ENCODE data around the gene RGS12. TPM values are rescaled to one million over a fixed set of nuclear protein-coding genes. Genes with fewer than 3 reads are reported as not detected.

The RGS12 gene
- total RNA-seq, 1 donor from 2014 or later = 64.8 TPM

GRCh38 chr4:3307060-3307459, 14.2 kb downstream of the RGS12 start:
- H3K4me1 ChIP-seq = peaks cover 58% of the 10 kb centered on the region
- TF ChIP-seq POLR2AphosphoS5 (IDR thresholded peaks at IDR 0.05; ENCODE audit: insufficient read depth in 1 of 2, low read depth in 1 of 2) (no peak), POLR2A (IDR thresholded peaks at IDR 0.05) (no peak), CTCF (IDR thresholded peaks at IDR 0.05) (no peak)
- H3K27me3 ChIP-seq = no peaks in the 10 kb centered on the region
- no peak overlapping the region for H3K4me3 ChIP-seq
- no peak for DNase-seq (ENCODE audit: extremely low spot score in 2 of 2)
- no peaks in the 10 kb centered on the region for H3K9me3 ChIP-seq
- no peak overlapping the region for H3K27ac ChIP-seq
- intact Hi-C loops (cut with DNase I) = no loop called here
- no peaks in the 10 kb centered on the region for H3K36me3 ChIP-seq

DNA sequence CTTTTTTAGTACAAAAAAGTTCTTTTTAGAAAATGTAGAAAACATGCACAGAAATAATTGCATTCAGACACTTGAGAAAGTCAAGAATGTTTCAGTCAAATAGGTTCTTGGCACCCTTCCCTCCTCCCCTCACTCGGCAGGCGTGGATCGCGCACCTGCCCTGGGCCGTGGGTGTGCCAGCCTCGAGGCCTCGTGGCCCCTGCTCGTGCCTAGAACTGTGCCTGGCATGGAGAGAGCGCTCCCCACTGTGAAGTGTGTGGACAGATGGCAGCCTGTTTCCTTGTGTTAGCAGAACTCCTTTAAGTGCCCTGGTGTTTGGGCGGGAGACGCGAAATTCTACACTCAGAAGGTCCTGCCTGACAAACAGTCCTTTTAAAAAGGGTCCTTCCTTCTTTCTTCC, 14.7 kb downstream of the RGS12 start:
- intact Hi-C loops (cut with DNase I) = no loop called here
- DNase-seq (ENCODE audit: extremely low spot score in 2 of 2) = no peak

DNA sequence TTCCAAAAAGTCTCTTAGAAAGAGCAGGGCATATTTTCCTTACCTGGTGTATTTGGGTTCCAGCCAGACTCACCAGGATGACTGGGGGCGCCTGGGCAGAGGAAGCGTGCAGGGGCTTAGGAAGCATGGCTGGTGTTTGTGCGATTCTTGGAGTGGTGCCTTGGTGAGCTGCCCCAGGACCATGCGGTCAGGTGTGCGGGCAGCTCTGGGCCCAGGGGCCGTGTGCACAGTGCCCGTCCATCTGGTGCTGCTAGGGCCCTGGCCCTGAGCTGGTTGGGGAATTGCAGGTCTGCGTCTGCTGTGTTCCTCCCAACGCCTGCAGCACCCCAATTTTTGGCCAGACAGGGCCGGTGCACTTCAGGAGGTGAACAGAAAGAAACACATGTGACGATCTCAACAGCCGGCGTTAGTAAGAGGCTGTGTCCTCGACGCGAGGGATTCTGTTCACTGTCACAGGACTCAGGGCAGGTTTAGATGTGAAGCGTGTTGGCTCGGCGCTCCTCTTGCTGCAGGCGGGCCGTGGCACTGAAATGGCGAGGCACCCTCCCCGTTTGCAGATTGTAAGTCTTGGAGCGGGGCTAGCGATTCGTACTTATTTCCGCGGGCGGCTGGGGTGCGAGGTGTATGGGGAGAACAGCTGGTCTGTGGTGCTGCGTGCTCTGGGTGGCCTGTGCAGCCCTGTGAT, 15.2 kb downstream of the RGS12 start:
- TF ChIP-seq POLR2AphosphoS5 (IDR thresholded peaks at IDR 0.05; ENCODE audit: insufficient read depth in 1 of 2, low read depth in 1 of 2) = no peak
- TF ChIP-seq POLR2A (IDR thresholded peaks at IDR 0.05) = no peak
- Histone ChIP-seq H3K36me3 (no peaks in the 10 kb centered on the region), H3K4me3 (no peak overlapping the region), H3K27ac (no peak overlapping the region), H3K4me1 (peaks cover 48% of the 10 kb centered on the region), H3K27me3 (no peaks in the 10 kb centered on the region), H3K9me3 (no peaks in the 10 kb centered on the region)
- DNase-seq (ENCODE audit: extremely low spot score in 2 of 2) = no peak
- intact Hi-C loops (cut with DNase I) = no loop called here

More for the DNA sequence above, 14.7 kb downstream of the RGS12 start:
- Histone ChIP-seq H3K27ac (no peak overlapping the region), H3K36me3 (no peaks in the 10 kb centered on the region), H3K9me3 (no peaks in the 10 kb centered on the region), H3K4me3 (no peak overlapping the region), H3K27me3 (no peaks in the 10 kb centered on the region), H3K4me1 (peaks cover 54% of the 10 kb centered on the region)
- TF ChIP-seq CTCF (IDR thresholded peaks at IDR 0.05) = no peak
- TF ChIP-seq POLR2AphosphoS5 (IDR thresholded peaks at IDR 0.05; ENCODE audit: insufficient read depth in 1 of 2, low read depth in 1 of 2) = no peak
- no peak for TF ChIP-seq POLR2A (IDR thresholded peaks at IDR 0.05)

DNA sequence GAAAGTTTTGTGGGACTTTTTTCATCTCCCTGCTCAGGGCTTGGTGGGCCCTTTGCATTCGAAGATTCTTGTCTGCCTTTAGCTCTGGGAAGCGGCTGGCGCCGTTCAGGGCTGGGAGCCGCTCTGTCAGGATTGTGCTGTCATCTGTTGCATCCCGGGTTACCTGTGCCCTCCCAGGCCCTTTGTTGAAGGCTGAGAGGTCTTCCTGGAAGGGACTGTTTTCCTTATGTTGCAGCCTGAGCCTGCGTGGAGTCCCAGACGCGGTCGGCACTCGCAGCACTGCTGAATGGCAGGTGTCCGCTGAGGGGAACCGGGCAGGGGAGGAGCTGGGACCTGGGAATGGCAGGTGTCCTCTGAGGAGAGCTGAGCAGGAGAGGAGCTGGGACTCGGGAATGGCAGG, 15.9 kb downstream of the RGS12 start:
- no peaks in the 10 kb centered on the region for H3K36me3 ChIP-seq
- no peak overlapping the region for H3K27ac ChIP-seq
- intact Hi-C loops (cut with DNase I) = no loop called here
- H3K4me3 ChIP-seq = no peak overlapping the region
- H3K27me3 ChIP-seq = no peaks in the 10 kb centered on the region
- peaks cover 47% of the 10 kb centered on the region for H3K4me1 ChIP-seq
- no peak for DNase-seq (ENCODE audit: extremely low spot score in 2 of 2)
- TF ChIP-seq POLR2A (IDR thresholded peaks at IDR 0.05) (no peak), POLR2AphosphoS5 (IDR thresholded peaks at IDR 0.05; ENCODE audit: insufficient read depth in 1 of 2, low read depth in 1 of 2) (no peak), CTCF (IDR thresholded peaks at IDR 0.05) (no peak)
- no peaks in the 10 kb centered on the region for H3K9me3 ChIP-seq

DNA sequence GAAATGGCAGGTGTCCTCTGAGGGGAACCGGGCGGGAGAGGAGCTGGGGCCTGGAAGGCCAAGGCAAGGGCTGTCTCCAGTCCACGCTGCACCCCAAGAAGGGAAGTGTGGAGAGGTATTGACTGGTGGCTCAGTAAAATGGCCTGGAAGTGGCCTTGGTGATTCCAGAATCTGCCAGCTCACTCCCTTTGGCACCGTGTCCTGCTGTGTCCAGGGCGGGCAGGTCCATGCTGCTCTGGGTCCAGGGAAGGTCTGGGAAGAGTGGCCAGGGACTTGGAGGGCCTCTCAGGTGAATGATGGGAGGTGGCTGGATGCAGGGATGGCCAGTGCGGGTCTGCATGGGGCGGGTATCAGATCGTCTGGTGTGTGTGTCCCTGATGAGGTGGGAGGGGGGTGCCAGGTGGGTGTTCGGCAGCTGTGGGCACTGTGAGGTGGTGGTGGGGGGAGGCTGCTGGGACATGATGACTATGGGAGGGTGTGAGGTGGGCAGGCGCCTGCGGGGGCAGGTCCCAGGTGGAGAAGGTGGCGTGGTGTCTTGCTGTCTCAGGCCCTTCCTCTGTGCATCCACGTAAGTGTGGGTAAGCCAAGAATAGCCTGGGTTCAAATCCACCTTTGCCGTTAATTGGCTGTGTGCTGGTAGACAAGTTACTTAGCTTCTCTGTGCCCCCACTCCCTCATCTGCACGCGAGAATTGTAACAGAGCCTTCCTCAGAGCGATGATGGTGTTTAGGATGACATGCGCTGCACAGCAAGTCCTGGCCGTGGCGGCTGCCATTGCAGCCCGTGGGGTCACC, 17.7 kb downstream of the RGS12 start:
- Histone ChIP-seq H3K27me3 (no peaks in the 10 kb centered on the region), H3K36me3 (no peaks in the 10 kb centered on the region), H3K9me3 (no peaks in the 10 kb centered on the region), H3K4me3 (no peak overlapping the region), H3K4me1 (peaks cover 31% of the 10 kb centered on the region), H3K27ac (no peak overlapping the region)
- intact Hi-C loops (cut with DNase I) = no loop called here
- DNase-seq (ENCODE audit: extremely low spot score in 2 of 2) = no peak
- TF ChIP-seq POLR2AphosphoS5 (IDR thresholded peaks at IDR 0.05; ENCODE audit: insufficient read depth in 1 of 2, low read depth in 1 of 2) (no peak), CTCF (IDR thresholded peaks at IDR 0.05) (no peak), POLR2A (IDR thresholded peaks at IDR 0.05) (no peak)

Data from vagina (tissue), 2 donors.